Smooth muscle cell of the umbilical artery (primary cell): ENCODE data around the gene ZIM2. TPM values are rescaled to one million over a fixed set of nuclear protein-coding genes. Genes with fewer than 3 reads are reported as not detected.

ENCODE experiments used
- total RNA-seq: library from RNA; depleted of rRNA; stranded (reverse); fragments of >200 nt; gene quantifications from 2 replicates; pipeline ENCODE4 v1.2.3, GENCODE V29; 2014

The ZIM2 gene
- not detected in 2 replicates for total RNA-seq

GRCh38 chr19:56840451-56841192 is at the start of gene ZIM2, which contains the start of gene PEG3:
Gene ZIM2, minus strand, starts transcription at chr19:56840726. Its CDS starts 16,449 bp downstream, at chr19:56824277.
Gene PEG3, minus strand, starts transcription at chr19:56840726. Its CDS starts 16,071 bp downstream, at chr19:56824655.

Other genes with a start within 250 kb of the ZIM2 start
- gene ZNF71, start 245.4 kb downstream of the ZIM2 start, total RNA-seq, result 7.7 and 10.5 TPM in 2 replicates
- 0.32 TPM in 1 of 2 replicates, not detected in the other for gene SMIM17, start 197.6 kb downstream of the ZIM2 start, total RNA-seq
- 0.09 and 0.30 TPM in 2 replicates for gene ZNF835, start 169.0 kb downstream of the ZIM2 start, total RNA-seq
- gene PEG3, start within 50 bp of the ZIM2 start, total RNA-seq, result 0.65 and 0.89 TPM in 2 replicates